Erythroblast (primary cell): ENCODE results near the gene ZCCHC4.

Experiments used
- GATA1 ChIP-seq: IDR thresholded peaks from 2 replicates; pipeline ENCODE4 v1.6.1; 2011; ENCODE audit warnings: low read depth, mild to moderate bottlenecking, control low read depth, low read length, moderate library complexity
- POLR2A ChIP-seq: IDR thresholded peaks from 2 replicates; pipeline ENCODE4 v1.6.1; 2011; ENCODE audit warnings: mild to moderate bottlenecking, low read length

- TF ChIP-seq POLR2A (no peak), GATA1 (no peak)
Observed at GRCh38 chr4:25368315-25368714, 55.7 kb downstream of the ZCCHC4 start.
